Measurements from ENCODE around the gene ZNF148.

DNA sequence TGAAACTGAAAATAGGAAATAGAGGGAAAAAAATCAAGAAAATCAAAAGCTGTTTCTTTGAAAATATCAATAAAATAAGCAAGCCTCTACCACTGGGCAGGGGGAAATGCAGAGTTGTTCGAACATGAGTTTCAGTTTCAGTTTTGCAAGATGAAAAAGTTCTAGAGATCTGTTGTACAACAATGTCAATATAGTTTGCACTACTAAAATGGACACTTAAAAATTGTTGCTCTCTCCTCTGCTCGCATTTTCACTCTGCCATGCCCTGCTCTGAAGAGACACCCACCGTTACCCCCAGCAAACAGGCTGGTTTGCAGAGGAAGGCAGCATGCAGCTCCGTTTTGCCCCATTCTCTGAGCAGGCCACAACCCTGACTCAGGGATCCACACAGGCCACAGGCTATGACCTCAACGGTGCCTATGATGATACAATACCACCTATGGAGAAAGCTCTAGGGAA lies 64.5 kb downstream of the ZNF148 start:
- TF ChIP-seq, protein P1, sequence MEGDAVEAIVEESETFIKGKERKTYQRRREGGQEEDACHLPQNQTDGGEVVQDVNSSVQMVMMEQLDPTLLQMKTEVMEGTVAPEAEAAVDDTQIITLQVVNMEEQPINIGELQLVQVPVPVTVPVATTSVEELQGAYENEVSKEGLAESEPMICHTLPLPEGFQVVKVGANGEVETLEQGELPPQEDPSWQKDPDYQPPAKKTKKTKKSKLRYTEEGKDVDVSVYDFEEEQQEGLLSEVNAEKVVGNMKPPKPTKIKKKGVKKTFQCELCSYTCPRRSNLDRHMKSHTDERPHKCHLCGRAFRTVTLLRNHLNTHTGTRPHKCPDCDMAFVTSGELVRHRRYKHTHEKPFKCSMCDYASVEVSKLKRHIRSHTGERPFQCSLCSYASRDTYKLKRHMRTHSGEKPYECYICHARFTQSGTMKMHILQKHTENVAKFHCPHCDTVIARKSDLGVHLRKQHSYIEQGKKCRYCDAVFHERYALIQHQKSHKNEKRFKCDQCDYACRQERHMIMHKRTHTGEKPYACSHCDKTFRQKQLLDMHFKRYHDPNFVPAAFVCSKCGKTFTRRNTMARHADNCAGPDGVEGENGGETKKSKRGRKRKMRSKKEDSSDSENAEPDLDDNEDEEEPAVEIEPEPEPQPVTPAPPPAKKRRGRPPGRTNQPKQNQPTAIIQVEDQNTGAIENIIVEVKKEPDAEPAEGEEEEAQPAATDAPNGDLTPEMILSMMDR (IDR thresholded peaks at IDR 0.05) = no peak
- no peak for TF ChIP-seq EP300 (IDR thresholded peaks at IDR 0.05)

All from esophagus muscularis mucosa (tissue), 3 donors.